HG02973 (cell line): ENCODE measurements around the gene C16orf90.
"Not testable (repeated sequence)": the region's sequence is repeated elsewhere in the genome, so short reads cannot be mapped to it uniquely, and the experiment has no call there.

ENCODE experiments used
- ATAC-seq: cut with Tn5 transposase; IDR thresholded peaks from one replicate; pipeline ENCODE4 v1.9.1; 2021; ENCODE audit warnings: moderate library complexity; ENCODE audit not compliant: unreplicated experiment

Gene C16orf90

DNA sequence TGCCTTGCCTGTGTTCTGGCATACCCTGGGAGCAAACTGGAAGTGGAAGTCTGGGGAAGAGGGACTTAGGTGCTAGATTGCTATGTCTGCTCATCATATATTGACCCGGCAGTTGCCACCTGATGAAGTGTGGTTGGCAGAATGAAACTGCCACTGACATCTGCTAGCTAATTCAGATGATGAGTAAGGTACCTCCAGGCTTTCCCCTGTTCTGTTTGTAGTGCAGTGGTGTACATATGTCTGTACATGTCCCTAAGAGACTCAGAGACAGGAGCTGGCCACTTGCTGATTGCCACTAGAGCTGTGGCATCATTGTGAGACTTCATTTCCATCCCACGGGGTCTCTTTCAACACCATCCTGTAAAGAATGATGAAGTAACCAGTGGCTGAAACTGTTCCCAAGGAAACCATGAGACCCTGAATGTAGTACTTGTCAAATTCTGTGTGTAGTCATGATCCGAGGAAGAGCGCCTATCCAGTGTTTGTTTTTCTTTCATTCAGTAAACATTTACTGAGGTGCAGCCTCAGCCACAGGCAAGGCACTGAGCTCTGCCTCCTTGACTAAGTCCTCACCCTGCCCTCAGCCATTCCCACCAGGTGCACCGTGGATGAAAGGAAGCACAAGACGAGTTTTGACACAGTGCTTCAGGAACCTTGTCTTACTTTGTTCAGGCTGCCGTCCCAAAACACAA is 18.7 kb upstream of the C16orf90 start:
- ATAC-seq: no peak

DNA sequence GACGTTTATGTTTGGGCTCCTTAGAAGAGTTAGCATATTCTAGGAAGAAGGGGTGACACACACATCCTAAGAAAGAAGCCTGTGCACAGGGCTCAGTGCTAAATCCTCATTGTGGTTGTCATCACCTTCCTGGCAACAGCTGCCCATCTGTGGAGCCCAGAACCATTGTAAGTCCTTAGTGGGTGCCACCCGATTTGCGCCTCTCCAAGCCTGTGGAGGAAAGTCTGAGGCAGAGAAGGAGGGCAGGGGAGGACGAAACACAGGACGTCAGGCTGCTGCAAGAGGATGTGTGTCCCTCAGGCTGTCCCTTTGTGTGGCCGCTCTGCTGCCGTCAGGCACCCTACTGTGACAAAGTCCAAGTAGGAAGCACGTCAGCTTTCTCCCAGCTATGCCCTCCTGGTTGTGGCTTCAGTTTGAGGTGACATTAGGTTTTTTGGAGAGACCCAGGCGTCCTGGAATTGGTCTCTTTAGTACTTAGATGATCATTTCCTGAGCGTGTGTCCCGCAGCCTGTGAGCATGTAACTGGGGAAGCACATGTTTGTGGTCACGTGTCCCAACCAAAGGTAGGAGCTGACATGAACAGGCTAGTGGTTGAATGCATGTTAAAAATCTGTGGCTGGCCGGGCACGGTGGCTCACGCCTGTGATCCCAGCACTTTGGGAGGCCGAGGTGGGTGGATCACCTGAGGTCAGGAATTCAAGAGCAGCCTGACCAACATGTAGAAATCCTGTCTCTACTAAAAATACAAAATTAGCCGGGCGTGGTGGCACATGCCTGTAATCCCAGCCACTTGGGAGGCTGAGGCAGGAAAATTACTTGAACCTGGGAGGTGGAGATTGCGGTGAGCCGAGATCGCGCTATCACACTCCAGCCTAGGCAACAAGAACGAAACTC is 16.2 kb upstream of the C16orf90 start:
- no peak for ATAC-seq

DNA sequence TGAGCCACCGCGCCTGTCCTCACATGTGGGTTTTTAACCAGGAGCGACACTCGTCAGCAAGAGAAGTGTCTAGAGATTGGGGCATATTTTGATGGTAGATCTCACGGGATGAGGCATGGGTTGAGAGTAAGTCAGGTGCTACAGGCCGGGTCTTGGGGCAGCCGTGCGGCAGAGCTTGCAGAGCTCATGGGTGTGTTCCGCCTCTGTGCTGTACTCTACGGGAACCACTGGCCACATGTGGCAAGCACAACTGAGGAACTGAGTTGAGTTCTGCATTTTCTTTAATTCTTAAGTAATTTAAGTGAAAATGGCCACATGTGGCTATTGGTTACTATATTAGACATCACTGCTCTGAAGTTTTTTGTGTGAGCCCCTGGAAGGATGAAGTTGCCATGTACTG is 15.1 kb upstream of the C16orf90 start:
- no peak for ATAC-seq

DNA sequence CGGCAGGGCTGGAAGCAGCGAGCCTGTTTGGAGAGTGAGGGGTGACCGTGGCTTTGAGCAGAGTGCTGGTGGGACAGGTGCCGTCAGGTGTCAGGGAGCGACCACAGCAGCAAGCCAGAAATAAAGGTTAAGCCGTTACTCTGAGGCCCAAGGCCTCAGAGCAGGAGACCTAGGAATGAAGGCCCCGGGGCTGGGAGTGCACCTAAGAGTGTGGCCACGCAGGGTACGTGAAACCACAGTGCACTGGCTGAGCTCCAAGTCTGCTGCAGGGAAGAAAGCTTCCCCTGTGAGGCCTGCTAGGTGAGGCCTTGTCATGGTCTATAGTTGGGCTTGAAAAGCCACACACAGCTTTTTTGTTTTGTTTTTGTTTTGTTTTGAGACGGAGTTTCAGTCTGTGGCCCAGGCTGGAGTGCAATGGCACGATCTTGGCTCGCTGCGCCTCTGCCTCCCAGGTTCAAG is 14.2 kb upstream of the C16orf90 start:
- ATAC-seq: no peak

DNA sequence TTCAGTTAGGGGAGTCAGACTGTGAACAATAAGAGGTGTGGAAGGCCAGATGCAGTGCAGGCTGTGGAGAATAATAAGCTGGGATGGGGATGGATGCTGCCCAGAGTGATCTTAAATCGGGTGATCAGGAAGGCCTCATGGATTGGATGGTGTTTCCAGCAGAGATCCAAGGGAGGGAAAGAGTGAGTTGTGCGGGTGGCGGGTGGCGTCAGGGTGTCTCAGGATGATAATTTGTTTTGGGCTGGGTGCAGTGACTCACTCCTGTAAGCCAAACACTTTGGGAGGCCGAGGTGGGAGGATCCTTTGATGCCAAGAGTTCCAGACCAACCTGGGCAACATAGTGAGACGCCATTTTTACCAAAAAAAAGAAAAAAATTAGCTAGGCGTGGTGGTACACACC is 13.4 kb upstream of the C16orf90 start:
- no peak for ATAC-seq

DNA sequence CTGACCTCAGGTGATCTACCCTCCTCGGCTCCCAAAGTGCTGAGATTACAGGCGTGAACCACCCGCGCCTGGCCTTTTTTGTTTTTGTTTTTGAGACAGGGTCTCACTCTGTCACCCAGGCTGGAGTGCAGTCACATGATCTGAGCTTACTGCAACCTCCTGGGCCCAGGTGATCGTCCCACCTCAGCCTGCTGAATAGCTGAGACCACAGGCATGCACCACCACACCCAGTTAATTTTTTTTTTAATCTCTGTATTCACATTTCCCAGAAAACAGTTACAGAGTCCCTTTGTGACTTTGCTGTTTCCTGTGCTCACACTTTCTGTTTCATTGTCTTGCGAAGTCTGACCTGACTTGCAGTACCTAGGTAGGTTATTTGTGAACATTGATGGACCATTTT is 8.2 kb upstream of the C16orf90 start:
- ATAC-seq: no peak

DNA sequence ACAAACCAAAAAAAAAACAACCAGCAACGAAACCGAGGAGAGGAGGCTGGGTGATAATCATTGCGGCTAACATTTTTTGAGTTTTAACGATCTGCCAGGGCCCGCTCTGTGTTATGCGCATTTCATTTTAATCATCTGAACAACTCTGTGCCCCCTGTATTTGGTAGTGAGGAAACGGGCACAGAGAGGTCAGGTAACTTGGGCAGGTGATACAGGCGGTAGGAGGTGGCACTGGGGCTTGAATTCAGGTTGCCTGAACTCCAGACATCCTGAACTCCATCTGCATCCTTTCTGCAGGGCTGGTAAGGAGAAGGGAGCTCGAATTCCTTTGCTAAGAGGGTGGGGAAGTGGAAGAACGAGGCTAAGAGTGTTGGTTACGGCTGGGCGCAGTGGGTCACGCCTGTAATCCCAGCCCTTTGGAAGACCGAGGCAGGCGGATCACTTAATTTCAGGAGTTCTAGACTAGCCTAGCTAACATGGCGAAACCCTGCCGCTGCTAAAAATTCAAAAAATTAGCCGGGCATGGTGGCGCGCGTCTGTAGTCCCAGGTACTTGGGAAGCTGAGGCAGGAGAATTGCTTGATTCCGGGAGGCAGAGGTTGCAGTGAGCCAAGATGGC is 6.6 kb upstream of the C16orf90 start:
- no peak for ATAC-seq

DNA sequence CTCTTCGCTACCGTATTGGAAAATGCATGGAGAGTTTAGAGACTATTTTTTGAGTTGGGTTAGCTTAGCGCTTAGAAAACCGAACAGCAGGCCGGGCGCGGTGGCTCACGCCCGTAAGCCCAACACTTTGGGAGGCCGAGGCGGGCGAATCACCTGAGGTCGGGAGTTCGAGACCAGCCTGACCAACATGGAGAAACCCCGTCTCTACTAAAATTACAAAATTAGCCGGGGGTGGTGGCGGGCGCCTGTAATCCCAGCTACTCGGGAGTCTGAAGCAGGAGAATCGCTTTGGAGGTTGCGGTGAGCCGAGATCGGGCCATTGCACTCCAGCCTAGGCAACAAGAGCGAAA is 6.1 kb upstream of the C16orf90 start:
- ATAC-seq: not testable (repeated sequence)

DNA sequence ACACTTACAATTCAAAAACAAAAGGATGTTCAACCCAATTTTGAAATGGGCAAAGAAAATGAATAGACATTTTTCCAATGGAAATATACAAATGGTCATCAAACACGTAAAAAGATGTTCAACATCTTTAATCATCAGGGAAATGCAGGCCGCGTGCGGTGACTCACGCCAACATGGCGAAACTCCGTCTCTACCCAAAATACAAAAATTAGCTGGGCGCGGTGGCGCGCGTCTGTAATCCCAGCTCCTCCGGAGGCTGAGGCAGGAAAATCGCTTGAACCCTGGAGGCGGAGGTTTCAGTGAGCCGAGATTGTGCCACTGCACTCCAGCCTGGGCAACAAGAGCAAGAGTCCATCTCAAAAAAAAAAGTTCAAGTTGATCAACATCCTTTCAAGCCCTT is 3.7 kb upstream of the C16orf90 start:
- ATAC-seq: no peak

DNA sequence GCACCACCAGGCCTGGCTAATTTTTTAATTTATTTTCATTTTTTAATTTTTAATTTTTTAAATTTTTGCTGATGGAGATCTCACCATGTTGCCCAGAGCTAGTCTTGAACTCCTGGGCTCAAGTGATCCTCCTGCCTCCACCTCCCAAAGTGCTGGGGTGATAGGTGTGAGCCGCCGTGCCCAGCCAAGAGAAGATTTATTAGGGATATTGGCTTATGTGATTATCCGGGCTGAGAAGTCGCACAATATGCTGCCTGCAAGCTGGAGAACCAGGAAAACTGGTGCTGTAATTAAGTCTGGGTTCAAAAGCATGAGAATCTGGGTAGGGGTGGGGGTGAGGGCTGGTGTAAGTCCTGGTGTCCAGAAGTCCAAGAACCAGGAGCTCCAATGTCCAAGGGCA is 2.5 kb upstream of the C16orf90 start:
- no peak for ATAC-seq

DNA sequence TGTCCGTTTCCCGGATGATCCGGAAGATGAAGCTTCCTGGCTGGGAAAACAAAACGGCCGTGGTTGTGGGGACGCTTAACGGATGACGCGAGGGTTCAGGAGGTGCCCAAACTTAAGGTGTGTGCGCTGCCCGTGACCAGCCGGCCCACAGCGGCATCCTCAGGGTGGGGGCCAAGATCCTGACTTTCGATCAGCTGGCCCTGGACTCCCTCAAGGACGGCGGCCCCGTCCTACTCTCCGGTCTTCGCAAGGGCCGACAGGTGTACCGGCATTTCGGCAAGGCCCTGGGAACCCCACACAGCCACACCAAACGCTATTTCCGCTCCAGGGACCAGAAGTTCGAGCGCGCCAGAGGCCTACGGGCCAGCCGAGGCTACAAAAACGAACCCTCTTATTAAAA is 1.1 kb upstream of the C16orf90 start:
- no peak for ATAC-seq

DNA sequence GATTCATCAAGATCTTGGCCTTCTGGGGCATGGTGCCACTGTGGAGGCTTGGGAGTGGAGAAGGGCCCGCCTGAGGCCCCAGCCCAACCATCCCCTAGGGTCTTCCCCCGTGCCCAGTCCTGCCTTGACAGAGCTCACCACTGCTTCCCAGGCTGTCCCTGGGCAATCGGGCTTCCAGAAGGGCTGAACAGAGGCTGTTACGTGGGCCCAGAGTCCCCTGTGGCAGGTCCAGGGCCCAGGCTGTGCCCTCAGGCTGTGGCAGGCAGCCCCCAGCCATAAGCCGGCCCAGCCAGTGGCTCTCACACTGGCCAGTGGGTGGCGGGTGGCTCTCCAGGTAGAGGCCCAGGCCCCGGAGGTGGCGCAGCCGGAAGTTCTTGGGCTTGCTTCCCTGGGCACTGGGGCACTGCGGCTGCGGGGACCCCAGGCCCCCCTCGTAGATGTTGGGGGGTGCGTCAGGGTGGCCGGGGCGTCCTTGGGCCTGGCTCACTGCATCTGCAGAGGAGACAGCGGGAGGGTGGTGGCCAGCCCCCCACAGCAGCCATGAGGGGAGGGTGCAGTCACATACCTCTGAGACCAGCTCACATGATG is 809 bp downstream of the C16orf90 start:
- no peak for ATAC-seq

DNA sequence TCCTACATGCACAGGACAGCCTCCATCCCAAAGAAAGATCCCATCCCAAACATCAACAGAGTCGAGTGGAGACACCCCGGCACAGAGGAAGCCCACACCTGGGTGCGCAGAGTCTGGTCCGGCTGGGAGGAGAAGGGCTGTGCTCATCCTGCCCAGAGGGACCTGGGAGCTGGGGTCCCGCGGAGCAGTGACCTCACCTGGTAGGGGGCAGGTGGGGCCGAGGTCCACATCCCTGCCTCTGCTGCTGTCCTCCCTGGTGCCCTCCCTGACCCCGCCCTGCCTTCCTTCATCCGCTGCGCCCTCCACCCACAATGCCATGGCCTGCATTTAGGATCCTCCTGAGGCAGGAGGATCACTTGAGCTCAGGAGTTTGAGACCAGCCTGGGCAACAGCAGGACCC is 2.9 kb downstream of the C16orf90 start:
- no peak for ATAC-seq

DNA sequence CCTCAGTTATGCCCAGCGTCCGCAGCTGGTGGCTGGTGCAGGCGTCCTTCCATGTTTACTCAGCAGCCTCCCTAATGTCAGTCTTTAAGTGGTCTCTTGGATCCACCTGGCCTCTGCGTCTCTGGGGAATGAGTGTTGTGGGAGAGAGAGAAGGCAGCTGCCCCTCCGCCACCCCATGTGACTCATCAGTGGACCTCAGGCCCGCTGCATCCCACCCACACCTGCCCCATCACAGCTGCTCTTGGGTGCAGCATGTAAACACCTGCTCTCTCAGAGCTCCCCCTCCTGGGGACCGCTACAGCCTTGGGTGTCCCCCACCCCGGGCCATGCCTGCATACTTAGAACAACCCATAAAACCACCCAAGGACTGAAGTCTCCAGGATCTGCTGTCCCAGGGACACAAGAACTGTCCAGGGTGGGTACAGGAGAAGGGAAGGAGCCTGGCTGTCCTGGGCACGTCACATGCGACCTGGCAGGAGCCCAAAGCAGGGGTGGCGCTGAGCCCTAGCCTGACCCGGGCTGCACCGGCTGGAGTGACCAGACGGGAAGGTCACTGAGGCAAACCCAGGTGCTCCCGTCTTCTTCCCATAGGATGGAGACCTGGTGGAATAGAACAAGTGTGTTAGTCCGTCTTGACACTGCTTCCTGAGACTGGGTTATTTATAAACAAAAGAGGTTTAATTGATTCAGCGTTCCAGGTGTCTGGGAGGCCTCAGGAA is 4.2 kb downstream of the C16orf90 start:
- ATAC-seq: no peak

DNA sequence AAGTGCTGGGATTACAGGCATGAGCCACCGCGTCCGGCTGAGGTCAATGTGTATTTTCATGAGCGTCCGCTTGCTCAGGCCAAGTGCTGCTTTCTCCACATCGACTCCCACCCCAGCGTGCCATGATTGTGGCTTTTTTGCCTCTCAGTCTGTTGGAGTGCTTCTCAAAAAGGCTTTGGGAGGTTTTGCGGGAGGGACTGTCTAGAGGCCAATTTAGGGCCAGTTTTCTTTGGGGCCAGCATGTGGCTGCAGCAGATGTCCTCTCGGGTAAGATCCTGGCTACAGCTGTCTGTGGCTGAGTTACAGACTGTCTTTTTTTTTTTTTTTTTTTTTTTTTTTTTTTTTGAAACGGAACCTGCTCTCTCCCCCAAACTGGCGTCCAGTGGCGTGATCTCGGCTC is 6.5 kb downstream of the C16orf90 start:
- no peak for ATAC-seq

DNA sequence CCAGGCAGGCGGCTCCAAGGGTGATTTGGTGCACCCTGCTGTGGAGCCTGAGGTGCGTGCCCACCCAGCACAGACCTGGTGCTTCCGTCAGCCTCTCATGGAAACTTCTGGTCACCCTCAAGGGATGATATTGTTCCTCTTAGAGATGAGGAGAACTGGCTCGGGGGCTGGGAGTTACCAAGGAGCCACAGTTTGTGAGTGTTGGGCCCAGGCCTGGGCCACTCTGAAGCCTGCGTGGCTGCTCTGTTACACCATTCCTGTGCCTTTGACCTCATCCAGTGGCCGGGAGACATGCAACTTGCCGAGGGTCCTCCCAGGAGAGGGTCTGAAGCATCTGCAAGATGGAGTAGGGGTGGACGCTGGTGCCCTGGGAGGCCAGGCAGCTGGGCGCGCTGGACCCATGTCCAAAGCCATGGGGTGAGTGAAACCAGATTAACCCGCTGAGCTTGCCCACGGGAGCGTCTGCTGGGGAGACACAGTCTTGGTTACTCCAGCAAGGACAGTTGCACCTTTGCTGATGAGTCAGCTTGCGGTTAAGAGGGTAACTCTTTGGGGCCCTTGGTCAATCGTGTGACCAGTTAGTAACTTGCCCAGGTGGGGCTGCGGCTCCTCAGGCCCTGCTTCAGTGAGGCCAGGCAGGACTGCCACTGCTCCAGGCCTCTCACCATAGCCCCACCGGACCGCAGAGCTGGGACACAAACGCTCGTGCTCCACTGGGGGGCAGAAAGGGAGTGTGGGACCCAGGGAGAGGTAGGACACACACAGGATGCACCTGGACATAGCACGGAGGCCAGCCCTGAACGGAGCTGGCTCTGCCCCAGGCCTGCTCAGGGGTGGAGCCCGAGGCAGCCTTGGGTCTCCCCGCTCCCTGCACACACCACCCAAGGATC is 7.5 kb downstream of the C16orf90 start:
- ATAC-seq: no peak

DNA sequence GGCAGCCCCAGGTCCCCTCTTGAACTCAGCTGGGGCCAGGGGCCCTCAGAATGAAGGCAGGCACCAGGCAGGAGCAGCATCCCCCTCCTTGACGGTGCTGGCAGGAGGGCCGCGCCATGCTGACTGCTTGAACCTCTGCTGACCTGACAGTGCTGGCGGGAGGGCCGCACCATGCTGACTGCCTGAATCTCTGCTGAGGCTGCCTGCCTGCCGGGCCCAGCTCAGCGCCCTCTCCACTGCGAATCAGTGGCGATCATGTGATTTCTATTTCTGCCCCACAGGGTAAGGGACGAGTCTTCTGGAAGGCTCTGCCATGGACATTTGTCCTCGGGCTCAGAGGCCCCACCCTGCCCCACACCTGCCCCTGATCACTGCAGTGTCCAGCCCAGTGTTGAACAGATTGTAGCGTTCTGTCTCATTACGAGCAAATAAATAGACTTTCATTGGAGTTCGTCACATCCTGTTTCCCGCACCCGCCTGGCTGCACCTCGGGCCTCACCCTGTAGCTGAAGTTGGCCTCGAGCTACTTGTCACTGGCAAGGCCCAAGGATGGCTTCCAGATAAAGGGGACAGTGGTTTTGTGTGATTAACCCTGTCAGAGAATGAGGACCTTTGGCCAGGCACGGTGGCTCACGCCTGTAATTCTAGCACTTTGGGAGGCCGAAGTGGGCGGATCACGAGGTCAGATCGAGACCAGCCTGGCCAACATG is 8.6 kb downstream of the C16orf90 start:
- no peak for ATAC-seq

DNA sequence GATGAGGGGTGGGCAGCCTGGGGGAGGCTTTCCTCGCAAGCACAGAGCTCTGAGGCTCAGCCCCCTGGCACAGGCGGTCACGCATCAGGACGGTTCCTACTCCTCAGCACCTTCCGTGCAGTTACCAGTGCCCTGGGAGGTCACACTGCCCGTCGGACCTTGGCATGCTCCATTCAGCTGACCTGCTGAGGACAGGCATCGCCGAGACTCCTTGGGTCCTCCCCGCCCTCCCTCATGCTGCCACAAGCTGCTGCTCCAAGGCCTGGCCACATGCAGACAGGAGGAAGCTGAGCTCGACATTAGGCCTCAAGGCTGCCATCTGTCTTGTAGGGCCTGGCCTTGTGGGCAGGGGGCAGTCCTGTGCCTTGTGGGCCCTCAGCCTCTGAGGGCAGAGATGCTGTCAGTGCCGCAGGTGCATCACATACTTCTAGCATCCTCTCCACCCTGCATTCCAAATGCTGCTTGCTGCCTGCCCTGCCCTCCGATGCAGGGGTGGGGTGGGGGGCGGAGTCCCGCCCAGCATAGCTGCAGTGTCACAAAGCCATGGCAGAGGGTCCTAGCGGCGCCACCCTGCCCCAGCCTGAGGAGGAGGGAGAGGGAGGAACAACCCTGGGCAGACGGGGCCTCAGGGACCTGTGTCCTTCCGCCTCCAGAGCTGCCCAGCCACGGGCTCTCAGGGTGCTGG is 9.3 kb downstream of the C16orf90 start:
- no peak for ATAC-seq
